Psoas muscle (tissue), 8 donors: Measurements from ENCODE around the gene MDM2. TPM values are rescaled to one million over a fixed set of nuclear protein-coding genes. Genes with fewer than 3 reads are reported as not detected.

Source experiments
- ATAC-seq, 4 donors: fragments of 200-7000 bp; cut with Tn5 transposase; one replicate each; pipeline ENCODE4 v1.9.1; 2020; ENCODE audit warnings: moderate library complexity in 3 of 4, mild to moderate bottlenecking in 2 of 4
- DNase-seq, 2 donors: peaks; one replicate each; pipeline ENCODE4 v3.0.0-alpha.2; 2020
- H3K27ac ChIP-seq: fragments of 200-600 bp; one replicate; pipeline ENCODE4 v1.8.0; 2022
- H3K27me3 ChIP-seq, 3 donors: fragments of 200-600 bp in 1 of 3; one replicate each; pipeline versions ENCODE4 v1.6.1 to v1.8.0; 2013 to 2022; ENCODE audit warnings: low read length in 2 of 3, mild to moderate bottlenecking in 2 of 3, moderate library complexity in 1 of 3; ENCODE audit not compliant: insufficient read depth in 3 of 3
- H3K36me3 ChIP-seq, 2 donors: fragments of 200-600 bp in 1 of 2; one replicate each; pipeline versions ENCODE4 v1.6.1 to v1.8.0; 2013 to 2022; ENCODE audit warnings: low read depth in 1 of 2, mild to moderate bottlenecking in 1 of 2, moderate library complexity in 1 of 2; ENCODE audit not compliant: insufficient read depth in 1 of 2
- H3K4me1 ChIP-seq: fragments of 200-600 bp; one replicate; pipeline ENCODE4 v1.8.0; 2022
- H3K4me3 ChIP-seq: fragments of 200-600 bp; one replicate; pipeline ENCODE4 v1.8.0; 2022; ENCODE audit warnings: mild to moderate bottlenecking
- H3K9me3 ChIP-seq: fragments of 200-600 bp; one replicate; pipeline ENCODE4 v1.8.0; 2022
- WGBS, 3 donors: extraction: QIAGEN DNeasy Blood & Tissue Kit; methylation state at CpG; one replicate each; pipeline versions ENCODE4 v1.1.6 to v1.1.7; 2013; 5-methylcytosine and 5-hydroxymethylcytosine counted together
- intact Hi-C, 2 donors: fragments of 100-400 bp; cut with DNase I; formaldehyde crosslinking; loops; one replicate each; pipeline versions ENCODE4 v1.11.0 to v1.14.2; 2022
- polyA plus RNA-seq, 3 donors: library from polyadenylated mRNA; stranded (reverse); fragments of 200-250 nt; gene quantifications; one replicate each; pipeline ENCODE4 v1.2.3, GENCODE V29; 2013
- total RNA-seq, 4 donors: library from RNA; stranded (reverse); fragmentation: NEBNext Ultra II Directional in 2 of 4; extraction: Animal tissue kit (Norgen Biotek cat#: 25700) in 2 of 4; gene quantifications; one replicate each; pipeline versions ENCODE4 v1.2.1 to v1.2.4, GENCODE V29; 2021 to 2023
- TF ChIP-seq, protein P1 (sequence below): fragments of 200-600 bp; IDR thresholded peaks from one replicate; pipeline ENCODE4 v1.8.0; 2022; ENCODE audit warnings: antibody characterized with exemption
- donor health status: healthy with polysubstance abuse.
- donor health status: DM: no; HTN: no; CAD: no; lungs with moderate emphysema.
- donor health status: Bipolar disorder and iron deficiency.
- donor health status: healthy.
- donor health status: DM: yes; HTN: yes; CAD: no.
- donor health status: DM: no; HTN: no; CAD: no.
- donor health status: DM: no; HTN: no; CAD: no.
- donor health status: DM: yes; HTN: yes; CAD: no.

Gene MDM2
- total and polyA plus RNA-seq, 7 donors = 25.0 to 455 (median 51.8) TPM

- TF ChIP-seq, protein P1, sequence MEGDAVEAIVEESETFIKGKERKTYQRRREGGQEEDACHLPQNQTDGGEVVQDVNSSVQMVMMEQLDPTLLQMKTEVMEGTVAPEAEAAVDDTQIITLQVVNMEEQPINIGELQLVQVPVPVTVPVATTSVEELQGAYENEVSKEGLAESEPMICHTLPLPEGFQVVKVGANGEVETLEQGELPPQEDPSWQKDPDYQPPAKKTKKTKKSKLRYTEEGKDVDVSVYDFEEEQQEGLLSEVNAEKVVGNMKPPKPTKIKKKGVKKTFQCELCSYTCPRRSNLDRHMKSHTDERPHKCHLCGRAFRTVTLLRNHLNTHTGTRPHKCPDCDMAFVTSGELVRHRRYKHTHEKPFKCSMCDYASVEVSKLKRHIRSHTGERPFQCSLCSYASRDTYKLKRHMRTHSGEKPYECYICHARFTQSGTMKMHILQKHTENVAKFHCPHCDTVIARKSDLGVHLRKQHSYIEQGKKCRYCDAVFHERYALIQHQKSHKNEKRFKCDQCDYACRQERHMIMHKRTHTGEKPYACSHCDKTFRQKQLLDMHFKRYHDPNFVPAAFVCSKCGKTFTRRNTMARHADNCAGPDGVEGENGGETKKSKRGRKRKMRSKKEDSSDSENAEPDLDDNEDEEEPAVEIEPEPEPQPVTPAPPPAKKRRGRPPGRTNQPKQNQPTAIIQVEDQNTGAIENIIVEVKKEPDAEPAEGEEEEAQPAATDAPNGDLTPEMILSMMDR = no peak
- no peaks in the 10 kb centered on the region for H3K4me1 ChIP-seq
- ATAC-seq = no peak
- no peaks in the 10 kb centered on the region for H3K27me3 ChIP-seq
- H3K36me3 ChIP-seq = no peaks in the 10 kb centered on the region
- no peak for DNase-seq
- H3K27ac ChIP-seq = no peak overlapping the region
- WGBS, 3 donors = 94 to 96% (median 94%) methylated on average over 5 of the region's 5 CpGs
- no peaks in the 10 kb centered on the region for H3K9me3 ChIP-seq
- intact Hi-C loops = no loop called here
- no peak overlapping the region for H3K4me3 ChIP-seq
These were observed 76.3 kb downstream of the MDM2 start for GRCh38 chr12:68884251-68884650.

DNA sequence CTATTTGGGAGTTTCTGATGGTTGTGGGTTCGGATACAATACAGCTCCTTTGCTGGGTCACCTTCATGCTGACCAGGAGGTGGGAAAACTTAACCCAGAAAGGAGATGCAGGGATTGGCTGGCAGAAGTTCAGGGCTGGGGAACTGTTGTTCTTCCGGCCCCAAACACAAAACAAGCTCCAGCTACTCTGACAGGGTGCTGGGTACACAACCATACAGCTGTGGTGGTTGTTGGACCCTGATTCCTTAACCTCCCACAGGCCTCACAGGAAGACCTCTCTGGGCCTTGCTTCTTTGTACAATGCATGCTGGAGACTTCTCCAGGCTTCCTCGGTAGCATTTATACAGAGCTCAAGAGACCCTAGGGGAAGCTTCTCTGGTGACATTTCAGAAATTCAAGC lies 77.4 kb downstream of the MDM2 start:
- no peaks in the 10 kb centered on the region for H3K36me3 ChIP-seq
- TF ChIP-seq, protein P1 = no peak
- no peak overlapping the region for H3K27ac ChIP-seq
- H3K9me3 ChIP-seq = no peaks in the 10 kb centered on the region
- ATAC-seq (no peak), DNase-seq (no peak)
- H3K27me3 ChIP-seq = no peaks in the 10 kb centered on the region
- H3K4me3 ChIP-seq = no peak overlapping the region
- no peaks in the 10 kb centered on the region for H3K4me1 ChIP-seq
- whole genome bisulfite sequencing, 3 donors = 57 to 76% (median 75%) methylated on average over 3 of the region's 3 CpGs
- intact Hi-C loops = no loop called here

GRCh38 chr12:68886636-68887572 lies 78.9 kb downstream of the MDM2 start:
- ATAC-seq = no peak
- 68 to 78% (median 77%) methylated on average over 5 of the region's 5 CpGs for WGBS, 3 donors
- TF ChIP-seq, protein P1 = no peak
- H3K9me3 ChIP-seq = no peaks in the 10 kb centered on the region
- no peaks in the 10 kb centered on the region for H3K27me3 ChIP-seq
- intact Hi-C loops = no loop called here
- no peak overlapping the region for H3K4me3 ChIP-seq
- no peak overlapping the region for H3K27ac ChIP-seq
- no peak for DNase-seq
- no peaks in the 10 kb centered on the region for H3K36me3 ChIP-seq
- H3K4me1 ChIP-seq = no peaks in the 10 kb centered on the region

- TF ChIP-seq, protein P1 = no peak
- Histone ChIP-seq H3K27me3 (no peaks in the 10 kb centered on the region), H3K36me3 (no peaks in the 10 kb centered on the region), H3K9me3 (no peaks in the 10 kb centered on the region), H3K27ac (no peak overlapping the region), H3K4me3 (no peak overlapping the region), H3K4me1 (no peaks in the 10 kb centered on the region)
- WGBS, 3 donors = 86 to 94% (median 90%) methylated on average over 1 of the region's 1 CpG
- ATAC-seq (no peak), DNase-seq (no peak)
- intact Hi-C loops = no loop called here
These were observed 79.7 kb downstream of the MDM2 start for GRCh38 chr12:68887641-68888040.

GRCh38 chr12:68888243-68888642 lies 80.3 kb downstream of the MDM2 start:
- Histone ChIP-seq H3K36me3 (no peaks in the 10 kb centered on the region), H3K4me1 (no peaks in the 10 kb centered on the region), H3K27me3 (no peaks in the 10 kb centered on the region), H3K4me3 (no peak overlapping the region), H3K27ac (no peak overlapping the region), H3K9me3 (no peaks in the 10 kb centered on the region)
- TF ChIP-seq, protein P1 = no peak
- intact Hi-C loops = no loop called here
- ATAC-seq = no peak
- DNase-seq = no peak
